UCSD-AML1 (cell line): ENCODE measurements around the gene OR10J5.
"Not testable (repeated sequence)": the region's sequence is repeated elsewhere in the genome, so short reads cannot be mapped to it uniquely, and the experiment has no call there.

Experiments used
- DNase-seq: peaks from one replicate; lab custom pipeline; 2025; ENCODE audit not compliant: unreplicated experiment; lab: John Stamatoyannopoulos, UW

OR10J5 gene

GRCh38 chr1:159535907-159536306 is at the start of gene OR10J5:
Gene OR10J5 (minus strand): TSS chr1:159536007. CDS start chr1:159536007, 0 bp downstream.
- no peak for DNase-seq

GRCh38 chr1:159584536-159584935 is 48.7 kb upstream of the OR10J5 start:
- no peak for DNase-seq

GRCh38 chr1:159581422-159581821 is 45.6 kb upstream of the OR10J5 start:
- DNase-seq: no peak

- DNase-seq: no peak
These were observed 44.5 kb upstream of the OR10J5 start for GRCh38 chr1:159580340-159580739.

- no peak for DNase-seq
These were observed 41.6 kb upstream of the OR10J5 start for GRCh38 chr1:159577446-159577845.

- no peak for DNase-seq
These were observed 26.9 kb upstream of the OR10J5 start for GRCh38 chr1:159562680-159563079.

GRCh38 chr1:159561497-159561896 is 25.7 kb upstream of the OR10J5 start:
- no peak for DNase-seq

GRCh38 chr1:159560599-159560998 is 24.8 kb upstream of the OR10J5 start:
- DNase-seq: no peak

GRCh38 chr1:159556931-159557369 is 21.1 kb upstream of the OR10J5 start:
- DNase-seq: no peak

- DNase-seq: no peak
These were observed 18.9 kb upstream of the OR10J5 start for GRCh38 chr1:159554696-159555095.

- DNase-seq: no peak
These were observed 18.5 kb upstream of the OR10J5 start for GRCh38 chr1:159554261-159554660.

- no peak for DNase-seq
These were observed 12.3 kb upstream of the OR10J5 start for GRCh38 chr1:159548126-159548525.

GRCh38 chr1:159532922-159533321 is 2.9 kb downstream of the OR10J5 start:
- DNase-seq: no peak

GRCh38 chr1:159524792-159525191 is 11.0 kb downstream of the OR10J5 start:
- not testable (repeated sequence) for DNase-seq

GRCh38 chr1:159510229-159510541 is 25.6 kb downstream of the OR10J5 start:
- no peak for DNase-seq

GRCh38 chr1:159509440-159510228 is 26.2 kb downstream of the OR10J5 start:
- DNase-seq: no peak

- DNase-seq: no peak
These were observed 26.9 kb downstream of the OR10J5 start for GRCh38 chr1:159508951-159509350.

- DNase-seq: no peak
These were observed 30.1 kb downstream of the OR10J5 start for GRCh38 chr1:159505676-159506075.

GRCh38 chr1:159501082-159501481 is 34.7 kb downstream of the OR10J5 start:
- DNase-seq: no peak

- DNase-seq: not testable (repeated sequence)
These were observed 41.1 kb downstream of the OR10J5 start for GRCh38 chr1:159494513-159495210.

GRCh38 chr1:159493354-159493753 is 42.5 kb downstream of the OR10J5 start:
- DNase-seq: no peak

GRCh38 chr1:159492575-159493323 is 43.1 kb downstream of the OR10J5 start:
- DNase-seq: no peak
